ENCODE data around the gene EMC9.

The EMC9 gene

GRCh38 chr14:24177041-24177825 lies 35.8 kb upstream of the EMC9 start:
- no peak for DNase-seq

- no peak for DNase-seq
Measured at GRCh38 chr14:24176599-24176998, 35.2 kb upstream of the EMC9 start.

GRCh38 chr14:24172871-24173281 lies 31.5 kb upstream of the EMC9 start:
- DNase-seq, result no peak

- no peak for DNase-seq
Measured at GRCh38 chr14:24172261-24172860, 31.0 kb upstream of the EMC9 start.

- DNase-seq, result peak; percentile 28 to 70 (median 52)
Measured at GRCh38 chr14:24171422-24172260, 30.2 kb upstream of the EMC9 start, which contains the start of gene REC8. TSS of gene REC8 (plus strand) at chr14:24172080. CDS start at chr14:24172553, 473 bp downstream.

GRCh38 chr14:24167469-24168114 lies 26.2 kb upstream of the EMC9 start:
- DNase-seq, result no peak

- no peak for DNase-seq
Measured at GRCh38 chr14:24165785-24166184, 24.4 kb upstream of the EMC9 start.

GRCh38 chr14:24164518-24164991 lies 23.2 kb upstream of the EMC9 start:
- DNase-seq, result no peak

GRCh38 chr14:24162093-24162492 lies 20.7 kb upstream of the EMC9 start:
- DNase-seq, result no peak

GRCh38 chr14:24160850-24161804 lies 19.7 kb upstream of the EMC9 start, which contains the start of gene IRF9:
TSS of gene IRF9 (plus strand) at chr14:24161265. CDS start at chr14:24162145, 880 bp downstream.
- peak; percentile 93 to 99 (median 95) for DNase-seq

GRCh38 chr14:24160499-24160849 lies 19.1 kb upstream of the EMC9 start:
- DNase-seq, result no peak

GRCh38 chr14:24159777-24160498 lies 18.5 kb upstream of the EMC9 start:
- DNase-seq, result no peak

- DNase-seq, result no peak
Measured at GRCh38 chr14:24157331-24157730, 15.9 kb upstream of the EMC9 start.

- DNase-seq, result no peak
Measured at GRCh38 chr14:24156840-24157239, 15.4 kb upstream of the EMC9 start.

- no peak for DNase-seq
Measured at GRCh38 chr14:24155100-24155499, 13.7 kb upstream of the EMC9 start.

- DNase-seq, result no peak
Measured at GRCh38 chr14:24151404-24152080, 10.2 kb upstream of the EMC9 start.

- no peak for DNase-seq
Measured at GRCh38 chr14:24150993-24151392, 9.6 kb upstream of the EMC9 start.

GRCh38 chr14:24150567-24150966 lies 9.2 kb upstream of the EMC9 start:
- no peak for DNase-seq

- DNase-seq, result no peak
Measured at GRCh38 chr14:24150061-24150460, 8.7 kb upstream of the EMC9 start.

GRCh38 chr14:24149302-24149969 lies 8.0 kb upstream of the EMC9 start:
- DNase-seq, result no peak

Data from activated CD4-positive, CD25-positive, alpha-beta regulatory T cell (primary cell).